ENCODE data around the gene GTF2H4. TPM values are rescaled to one million over a fixed set of nuclear protein-coding genes. Genes with fewer than 3 reads are reported as not detected.

Gene GTF2H4
- total RNA-seq = 8.5 and 13.6 TPM in 2 replicates

DNA sequence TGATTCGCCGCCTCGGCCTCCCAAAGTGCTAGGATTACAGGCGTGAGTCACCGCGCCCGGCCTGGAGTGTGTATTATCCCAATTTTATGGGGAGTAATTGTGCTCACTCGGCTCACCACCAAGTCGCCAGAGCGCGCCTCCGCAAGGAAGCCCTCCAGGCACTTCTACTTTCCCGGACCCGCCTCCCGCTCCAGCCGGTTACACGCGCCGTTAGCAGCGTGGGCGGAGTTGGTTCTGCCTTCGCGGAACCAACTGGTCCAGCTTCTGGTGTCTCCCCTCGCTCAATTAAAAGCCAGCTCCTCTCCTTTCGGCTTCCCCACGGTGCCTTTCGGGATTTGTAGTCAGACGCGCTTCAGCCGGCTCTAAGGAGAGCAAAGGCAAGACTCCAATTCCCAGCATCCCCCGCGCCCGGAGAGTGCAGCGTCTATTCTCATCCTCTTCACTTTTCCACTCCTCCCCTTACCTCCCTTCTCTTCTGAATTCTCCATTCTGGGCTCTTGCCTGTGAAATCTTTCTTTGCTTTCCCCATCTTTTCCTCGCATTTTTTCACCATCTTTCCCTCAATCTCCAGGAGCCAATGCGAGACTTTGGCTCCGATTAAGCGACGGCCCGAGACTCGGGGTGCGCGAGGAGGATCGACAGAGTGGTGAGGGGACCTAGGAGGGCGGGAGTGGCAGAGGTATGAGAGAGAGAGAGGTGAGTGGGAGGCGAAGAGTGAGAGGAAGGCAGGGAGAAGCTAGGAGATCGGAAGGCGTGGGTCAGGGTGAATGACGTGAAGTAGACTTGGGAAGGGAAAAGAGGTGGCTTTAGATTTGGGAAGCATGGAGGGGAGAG, at the start of gene GTF2H4:
TSS of gene GTF2H4 (plus strand) at position 450 of the 834 bp plus-strand sequence.

DNA sequence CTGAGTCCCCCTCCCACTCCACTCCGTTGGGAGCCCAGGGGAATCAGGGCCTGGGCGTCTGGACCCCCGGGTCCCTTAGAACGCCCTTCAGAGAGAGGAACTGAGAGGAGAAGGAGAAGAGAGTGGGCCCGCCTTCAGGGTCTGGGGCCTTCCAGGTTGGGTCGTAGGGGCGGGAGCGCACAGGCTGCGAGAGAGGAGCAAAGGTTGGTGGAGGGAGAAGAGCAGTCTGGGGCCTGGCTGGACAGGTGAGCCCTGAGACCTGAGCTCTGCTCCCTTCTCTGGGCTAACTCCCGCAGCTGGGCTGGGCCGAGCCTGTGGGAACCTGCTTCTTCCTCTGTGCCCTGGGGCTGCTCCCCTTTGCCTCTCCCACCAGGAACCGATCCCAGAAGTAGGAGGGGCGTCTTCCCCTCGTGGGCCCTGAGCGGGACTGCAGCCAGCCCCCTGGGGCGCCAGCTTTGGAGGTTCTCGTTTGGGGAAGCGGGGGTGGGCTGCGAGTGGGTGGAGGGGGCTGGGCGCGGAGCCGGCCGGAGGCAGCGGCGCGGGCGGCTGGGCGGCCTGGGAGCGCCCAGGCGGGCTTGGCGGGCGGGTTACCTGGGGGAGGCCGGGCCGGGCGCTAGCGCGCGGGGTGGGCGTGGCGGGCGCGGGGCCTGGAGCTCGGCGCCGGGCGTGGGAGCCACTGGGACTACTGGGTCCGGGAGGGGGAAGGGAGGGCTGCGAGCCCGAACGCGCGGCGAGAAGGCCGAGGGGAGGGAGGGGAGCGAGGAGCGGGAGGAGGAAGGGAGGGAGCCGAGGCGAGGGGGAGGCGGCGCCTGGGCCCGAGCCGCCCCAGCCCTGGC, 24.1 kb upstream of the GTF2H4 start, which contains the start of gene DDR1:
TSS of gene DDR1 (plus strand) at position 835 of the 836 bp plus-strand sequence. CDS start 4,211 bp downstream, outside the sequence.

DNA sequence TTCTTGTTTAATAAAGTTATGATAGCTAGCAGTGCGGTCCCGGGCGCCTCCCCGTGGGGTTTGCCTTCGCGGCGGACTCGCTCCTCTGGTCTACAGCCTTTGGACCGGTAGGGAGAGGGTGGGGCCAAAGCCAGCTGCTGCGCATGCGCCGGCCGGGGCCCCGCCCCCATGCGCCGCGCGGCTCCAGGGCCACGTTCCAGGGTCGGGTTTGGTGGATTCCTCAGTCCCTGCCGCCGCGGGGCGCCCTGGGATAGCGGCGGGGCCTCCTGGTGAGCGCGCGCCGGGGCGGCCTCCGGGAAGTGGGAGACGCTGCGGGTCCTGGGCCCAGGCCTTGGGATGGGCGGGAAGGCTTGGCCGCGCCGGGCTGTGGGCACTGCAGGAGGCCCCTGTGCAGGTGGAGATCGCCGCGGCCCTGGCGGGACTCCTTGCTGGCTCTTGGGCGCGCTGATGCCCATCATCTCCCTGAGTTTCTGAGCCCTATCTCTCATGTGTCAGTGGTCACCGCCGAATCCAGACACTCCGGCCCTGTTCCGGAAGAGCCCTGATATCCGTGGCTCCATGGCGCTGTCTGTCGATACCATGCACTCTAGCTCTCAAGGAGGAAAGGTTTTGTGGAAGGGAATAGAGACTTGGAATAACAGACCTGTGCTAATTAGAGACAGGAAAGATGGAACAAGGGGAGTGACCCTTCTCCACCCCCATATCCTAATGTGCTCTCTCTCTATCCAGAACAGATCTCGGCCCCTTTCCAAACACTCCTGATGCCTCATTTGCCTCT, 6.3 kb downstream of the GTF2H4 start, which contains the start of gene VARS2:
TSS of gene VARS2 (plus strand) at position 163 of the 778 bp plus-strand sequence. CDS start at position 762, 599 bp downstream.

DNA sequence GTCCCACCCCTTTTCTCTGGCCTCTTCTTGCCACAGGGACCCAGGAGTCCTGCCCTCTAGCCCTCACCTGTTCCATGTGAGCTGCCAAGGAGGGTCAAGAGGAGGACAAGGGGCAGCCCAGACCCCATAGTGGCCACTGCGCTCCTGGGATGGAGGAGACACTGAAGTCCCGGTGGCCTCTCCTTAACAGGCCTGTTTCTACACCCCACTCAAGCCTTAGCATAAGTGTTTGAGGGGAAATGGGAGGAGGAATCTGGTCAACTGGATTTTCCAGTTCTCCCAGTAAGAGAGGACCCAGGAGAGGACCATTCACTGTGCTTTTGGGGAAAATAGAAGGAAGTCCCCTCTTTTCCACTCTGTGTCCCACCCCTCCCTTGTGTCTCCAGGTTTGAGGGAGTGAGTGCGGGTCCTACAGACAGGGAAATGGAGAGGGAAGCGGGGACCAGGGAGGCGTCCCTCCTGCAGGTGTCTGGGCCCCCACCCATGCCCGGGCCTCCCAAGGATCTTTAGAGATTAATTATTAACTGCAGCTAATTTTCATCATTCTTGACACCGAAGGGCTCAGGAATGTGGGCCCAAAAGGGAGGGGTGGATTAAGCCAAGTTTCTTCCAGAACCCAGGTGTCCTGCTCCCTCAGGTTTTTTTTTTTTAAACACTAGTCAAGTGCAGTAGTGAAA, 24.1 kb downstream of the GTF2H4 start, which contains the start of gene SFTA2:
TSS of gene SFTA2 (minus strand) at position 202 of the 677 bp plus-strand sequence. CDS start at position 128, 74 bp downstream.

DNA sequence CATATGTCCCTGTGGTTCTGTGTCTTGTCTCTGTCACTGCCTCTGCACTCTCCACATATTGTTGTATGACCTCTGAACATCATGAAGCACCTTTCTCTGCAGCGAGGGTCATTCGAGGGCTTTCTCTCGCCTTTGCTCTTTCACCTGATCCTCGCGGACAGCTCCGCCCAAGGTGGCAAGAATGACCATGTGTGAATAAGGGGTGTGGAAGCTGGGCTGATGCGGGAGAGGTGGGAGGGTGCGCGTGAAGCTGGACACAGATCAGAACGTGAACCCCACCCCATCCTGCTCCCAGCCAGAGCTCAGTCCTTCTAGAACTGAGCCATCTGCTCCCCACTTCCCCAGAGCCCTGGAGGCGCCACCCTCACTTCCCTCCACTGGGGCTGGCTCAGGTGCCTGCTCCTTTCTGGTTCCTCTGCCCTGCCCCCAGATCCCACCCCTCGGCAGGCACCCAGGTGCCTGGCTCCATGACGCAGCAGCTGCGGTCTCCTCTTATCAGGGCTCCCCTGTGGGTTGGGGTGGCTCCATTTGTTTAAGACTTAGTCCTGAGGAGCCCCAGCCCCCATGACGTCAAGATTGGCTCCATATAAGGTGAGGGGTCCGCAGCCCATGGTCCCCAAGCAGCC, 32.5 kb downstream of the GTF2H4 start, which contains the start of gene MUCL3:
TSS of gene MUCL3 (plus strand) at position 613 of the 626 bp plus-strand sequence. CDS start 27 bp downstream, outside the sequence.

Other genes with a start within 250 kb of the GTF2H4 start
- 19.4 and 33.6 TPM in 2 replicates for gene DHX16, start 235.2 kb upstream of the GTF2H4 start, total RNA-seq
- gene PPP1R18, start 221.6 kb upstream of the GTF2H4 start, total RNA-seq = 75.3 and 97.1 TPM in 2 replicates
- 7.4 and 12.4 TPM in 2 replicates for gene NRM, start 217.2 kb upstream of the GTF2H4 start, total RNA-seq
- gene MDC1, start 190.9 kb upstream of the GTF2H4 start, total RNA-seq = 9.9 and 17.6 TPM in 2 replicates
- gene TUBB, start 187.9 kb upstream of the GTF2H4 start, total RNA-seq = 521 and 1,018 TPM in 2 replicates
- gene FLOT1, start 165.5 kb upstream of the GTF2H4 start, total RNA-seq = 26.1 and 35.9 TPM in 2 replicates
- 518 and 821 TPM in 2 replicates for gene IER3, start 163.7 kb upstream of the GTF2H4 start, total RNA-seq
- 225 and 283 TPM in 2 replicates for gene DDR1, start 23.7 kb upstream of the GTF2H4 start, total RNA-seq
- 20.7 and 29.4 TPM in 2 replicates for gene VARS2, start 6.0 kb downstream of the GTF2H4 start, total RNA-seq
- not detected in 2 replicates for gene SFTA2, start 24.0 kb downstream of the GTF2H4 start, total RNA-seq
- not detected in 2 replicates for gene MUCL3, start 32.8 kb downstream of the GTF2H4 start, total RNA-seq
- not detected in 2 replicates for gene MUC21, start 75.5 kb downstream of the GTF2H4 start, total RNA-seq
- not detected in 2 replicates for gene MUC22, start 102.3 kb downstream of the GTF2H4 start, total RNA-seq
- gene C6orf15, start 204.4 kb downstream of the GTF2H4 start, total RNA-seq = 0.16 TPM in 1 of 2 replicates, not detected in the other
- gene PSORS1C1, start 206.6 kb downstream of the GTF2H4 start, total RNA-seq = 2.4 and 3.5 TPM in 2 replicates
- 1.7 and 1.8 TPM in 2 replicates for gene CDSN, start 212.2 kb downstream of the GTF2H4 start, total RNA-seq
- not detected in 2 replicates for gene PSORS1C2, start 230.9 kb downstream of the GTF2H4 start, total RNA-seq
- gene CCHCR1, start 249.6 kb downstream of the GTF2H4 start, total RNA-seq = 16.4 and 25.6 TPM in 2 replicates